ENCODE measurements around the gene RAI1.

GRCh38 chr17:17836818-17837379, 155.6 kb downstream of the RAI1 start, which contains the start of gene SREBF1:
- TF ChIP-seq NRF1 (conservative IDR thresholded peaks at IDR 0.05; ENCODE audit: low read depth, low read length) (no peak), USF2 (IDR thresholded peaks at IDR 0.05; ENCODE audit: borderline replicate concordance, low read depth, low read length) (no peak), EZH2 (IDR thresholded peaks at IDR 0.05; ENCODE audit: borderline replicate concordance, control insufficient read depth, low read depth, low read length) (no peak)
